Upper lobe of right lung (tissue), 1 donor: ENCODE results near the gene SAPCD2. TPM values are rescaled to one million over a fixed set of nuclear protein-coding genes. Genes with fewer than 3 reads are reported as not detected.

Experiments used
- ATAC-seq: fragments of 200-7000 bp; cut with Tn5 transposase; one replicate; pipeline ENCODE4 v1.9.1; 2020; ENCODE audit warnings: mild to moderate bottlenecking, moderate library complexity
- DNase-seq: peaks from one replicate; pipeline ENCODE4 v3.0.0-alpha.2; 2020
- H3K27ac ChIP-seq: fragments of 200-600 bp; one replicate; pipeline ENCODE4 v1.8.0; 2022
- H3K27me3 ChIP-seq: fragments of 200-600 bp; one replicate; pipeline ENCODE4 v1.8.0; 2022; ENCODE audit warnings: mild to moderate bottlenecking
- H3K36me3 ChIP-seq: fragments of 200-600 bp; one replicate; pipeline ENCODE4 v1.8.0; 2022
- H3K4me1 ChIP-seq: fragments of 200-600 bp; one replicate; pipeline ENCODE4 v1.8.0; 2022
- H3K4me3 ChIP-seq: fragments of 200-600 bp; one replicate; pipeline ENCODE4 v1.8.0; 2022; ENCODE audit warnings: mild to moderate bottlenecking
- H3K9me3 ChIP-seq: fragments of 200-600 bp; one replicate; pipeline ENCODE4 v1.8.0; 2022
- CTCF ChIP-seq: fragments of 200-600 bp; IDR thresholded peaks from one replicate; pipeline ENCODE4 v1.8.0; 2022; ENCODE audit warnings: antibody characterized with exemption
- intact Hi-C: fragments of 100-400 bp; cut with DNase I; formaldehyde crosslinking; loops from one replicate; pipeline ENCODE4 v1.11.0; 2022
- total RNA-seq: library from RNA; stranded (reverse); fragmentation: NEBNext Ultra II Directional; extraction: Animal tissue kit (Norgen Biotek cat#: 25700); gene quantifications from one replicate; pipeline ENCODE4 v1.2.1, GENCODE V29; 2021
- donor health status: DM: no; HTN: yes; CAD: no; lungs with severe emphysema.

SAPCD2 gene
- total RNA-seq, 1 donor from 2014 or later: 0.84 TPM

- TF ChIP-seq CTCF: peak; percentile 37
- no peaks in the 10 kb centered on the region for H3K9me3 ChIP-seq
- intact Hi-C loops: no loop called here
- DNase-seq (peak; percentile 87), ATAC-seq (peak; percentile 66)
- H3K4me3 ChIP-seq: peak overlapping the region; percentile 62
- no peaks in the 10 kb centered on the region for H3K27me3 ChIP-seq
- H3K36me3 ChIP-seq: no peaks in the 10 kb centered on the region
- H3K4me1 ChIP-seq: peaks cover 36% of the 10 kb centered on the region
- peak overlapping the region; percentile 51 for H3K27ac ChIP-seq
These were observed 41.9 kb downstream of the SAPCD2 start for GRCh38 chr9:137028263-137029057.

- DNase-seq (no peak), ATAC-seq (no peak)
- H3K4me3 ChIP-seq: peak within 1 kb of the TSS; percentile 62
- peaks cover 36% of the 10 kb centered on the region for H3K4me1 ChIP-seq
- H3K9me3 ChIP-seq: no peaks in the 10 kb centered on the region
- intact Hi-C loops: no loop called here
- no peak for TF ChIP-seq CTCF
- H3K27ac ChIP-seq: peak within 1 kb of the TSS; percentile 51
- H3K27me3 ChIP-seq: no peaks in the 10 kb centered on the region
- H3K36me3 ChIP-seq: no peaks in the 10 kb centered on the region
These were observed 42.7 kb downstream of the SAPCD2 start, which contains the start of gene ABCA2 for GRCh38 chr9:137027369-137028262. Gene ABCA2, minus strand, starts transcription at chr9:137028237. Its CDS starts 97 bp downstream, at chr9:137028140.

GRCh38 chr9:137026828-137027227 lies 43.5 kb downstream of the SAPCD2 start:
- H3K27me3 ChIP-seq: no peaks in the 10 kb centered on the region
- H3K27ac ChIP-seq: no peak overlapping the region
- DNase-seq (no peak), ATAC-seq (no peak)
- peaks cover 36% of the 10 kb centered on the region for H3K4me1 ChIP-seq
- TF ChIP-seq CTCF: no peak
- H3K36me3 ChIP-seq: no peaks in the 10 kb centered on the region
- intact Hi-C loops: no loop called here
- peak overlapping the region; percentile 52 for H3K4me3 ChIP-seq
- no peaks in the 10 kb centered on the region for H3K9me3 ChIP-seq

- Histone ChIP-seq H3K9me3 (no peaks in the 10 kb centered on the region), H3K27me3 (no peaks in the 10 kb centered on the region), H3K36me3 (no peaks in the 10 kb centered on the region), H3K4me1 (peaks cover 35% of the 10 kb centered on the region), H3K4me3 (no peak overlapping the region), H3K27ac (no peak overlapping the region)
- no peak for DNase-seq
- intact Hi-C loops: no loop called here
- no peak for ATAC-seq
- TF ChIP-seq CTCF: no peak
These were observed 44.0 kb downstream of the SAPCD2 start for GRCh38 chr9:137026384-137026783.

GRCh38 chr9:137025517-137025966 lies 44.8 kb downstream of the SAPCD2 start:
- H3K4me1 ChIP-seq: peaks cover 27% of the 10 kb centered on the region
- H3K36me3 ChIP-seq: no peaks in the 10 kb centered on the region
- no peak for ATAC-seq
- intact Hi-C loops: no loop called here
- H3K9me3 ChIP-seq: no peaks in the 10 kb centered on the region
- no peaks in the 10 kb centered on the region for H3K27me3 ChIP-seq
- DNase-seq: no peak
- TF ChIP-seq CTCF: no peak
- no peak overlapping the region for H3K27ac ChIP-seq
- H3K4me3 ChIP-seq: no peak overlapping the region
